ENCODE measurements around the gene ADARB2.

ADARB2 gene

GRCh38 chr10:1539216-1539615 lies 198.1 kb downstream of the ADARB2 start:
- TF ChIP-seq TAF1 (IDR thresholded peaks at IDR 0.05; ENCODE audit: borderline replicate concordance, insufficient read depth, low read length) = no peak
- no peak for TF ChIP-seq SIN3A (IDR thresholded peaks at IDR 0.05; ENCODE audit: borderline replicate concordance, insufficient read depth, low read length)
- no peak for TF ChIP-seq REST (IDR thresholded peaks at IDR 0.05; ENCODE audit: insufficient read depth in 1 of 2, low read depth in 2 of 2, low read length in 2 of 2)
- TF ChIP-seq FOXP2 (optimal IDR thresholded peaks at IDR 0.05; ENCODE audit: borderline replicate concordance, extremely low read depth, extremely low read length, insufficient read depth) = no peak
- TF ChIP-seq POLR2AphosphoS5 (IDR thresholded peaks at IDR 0.05; ENCODE audit: low read depth, low read length) = no peak

GRCh38 chr10:1538531-1539061 lies 198.7 kb downstream of the ADARB2 start:
- no peak for TF ChIP-seq REST (IDR thresholded peaks at IDR 0.05; ENCODE audit: insufficient read depth in 1 of 2, low read depth in 2 of 2, low read length in 2 of 2)
- no peak for TF ChIP-seq POLR2AphosphoS5 (IDR thresholded peaks at IDR 0.05; ENCODE audit: low read depth, low read length)
- no peak for TF ChIP-seq FOXP2 (optimal IDR thresholded peaks at IDR 0.05; ENCODE audit: borderline replicate concordance, extremely low read depth, extremely low read length, insufficient read depth)
- no peak for TF ChIP-seq SIN3A (IDR thresholded peaks at IDR 0.05; ENCODE audit: borderline replicate concordance, insufficient read depth, low read length)
- no peak for TF ChIP-seq TAF1 (IDR thresholded peaks at IDR 0.05; ENCODE audit: borderline replicate concordance, insufficient read depth, low read length)

- TF ChIP-seq FOXP2 (optimal IDR thresholded peaks at IDR 0.05; ENCODE audit: borderline replicate concordance, extremely low read depth, extremely low read length, insufficient read depth) = no peak
- TF ChIP-seq TAF1 (IDR thresholded peaks at IDR 0.05; ENCODE audit: borderline replicate concordance, insufficient read depth, low read length) = no peak
- no peak for TF ChIP-seq SIN3A (IDR thresholded peaks at IDR 0.05; ENCODE audit: borderline replicate concordance, insufficient read depth, low read length)
- TF ChIP-seq POLR2AphosphoS5 (IDR thresholded peaks at IDR 0.05; ENCODE audit: low read depth, low read length) = no peak; the same call in 1 of the 2 replicates
- TF ChIP-seq REST (IDR thresholded peaks at IDR 0.05; ENCODE audit: insufficient read depth in 1 of 2, low read depth in 2 of 2, low read length in 2 of 2) = no peak
Measured at GRCh38 chr10:1538121-1538520, 199.2 kb downstream of the ADARB2 start.

- TF ChIP-seq FOXP2 (optimal IDR thresholded peaks at IDR 0.05; ENCODE audit: borderline replicate concordance, extremely low read depth, extremely low read length, insufficient read depth) (no peak), TAF1 (IDR thresholded peaks at IDR 0.05; ENCODE audit: borderline replicate concordance, insufficient read depth, low read length) (no peak), REST (IDR thresholded peaks at IDR 0.05; ENCODE audit: insufficient read depth in 1 of 2, low read depth in 2 of 2, low read length in 2 of 2) (no peak), POLR2AphosphoS5 (IDR thresholded peaks at IDR 0.05; ENCODE audit: low read depth, low read length) (no peak), SIN3A (IDR thresholded peaks at IDR 0.05; ENCODE audit: borderline replicate concordance, insufficient read depth, low read length) (no peak)
Measured at GRCh38 chr10:1536341-1536740, 201.0 kb downstream of the ADARB2 start.
